AG04449 (cell line): ENCODE results near the gene SNAI1.

ENCODE experiments used
- CTCF ChIA-PET: fragments of 350-600 bp; formaldehyde crosslinking; extraction: SDS; loops from one replicate; lab custom pipeline; 2021; ENCODE audit warnings: antibody characterized with exemption; lab: Yijun Ruan, JAX
- POLR2A ChIA-PET: fragments of 400-600, 350-600 bp; formaldehyde crosslinking; extraction: SDS; loops from one replicate; lab custom pipeline; 2020; ENCODE audit warnings: antibody characterized with exemption, inconsistent platforms; lab: Yijun Ruan, JAX
- DNase-seq: peaks from one replicate; pipeline ENCODE4 v3.0.0-alpha.2; 2010; ENCODE audit warnings: low read depth, low spot score
- H3K4me3 ChIP-seq: 2 replicates; pipeline ENCODE4 v1.5.1; 2011; ENCODE audit warnings: low read depth, mild to moderate bottlenecking, control low read depth, low read length
- TF ChIP-seq, protein P1 (sequence below): IDR thresholded peaks from one replicate; pipeline ENCODE4 v1.5.1; 2011; ENCODE audit warnings: mild to moderate bottlenecking, moderate library complexity, low read length, control low read depth, inconsistent platforms; ENCODE audit not compliant: insufficient read depth; ENCODE audit errors: missing control alignments

The SNAI1 gene

GRCh38 chr20:49982346-49983122 lies at the start of gene SNAI1:
Gene SNAI1, plus strand, starts transcription at chr20:49982980. Its CDS starts 80 bp downstream, at chr20:49983060.
- TF ChIP-seq, protein P1, sequence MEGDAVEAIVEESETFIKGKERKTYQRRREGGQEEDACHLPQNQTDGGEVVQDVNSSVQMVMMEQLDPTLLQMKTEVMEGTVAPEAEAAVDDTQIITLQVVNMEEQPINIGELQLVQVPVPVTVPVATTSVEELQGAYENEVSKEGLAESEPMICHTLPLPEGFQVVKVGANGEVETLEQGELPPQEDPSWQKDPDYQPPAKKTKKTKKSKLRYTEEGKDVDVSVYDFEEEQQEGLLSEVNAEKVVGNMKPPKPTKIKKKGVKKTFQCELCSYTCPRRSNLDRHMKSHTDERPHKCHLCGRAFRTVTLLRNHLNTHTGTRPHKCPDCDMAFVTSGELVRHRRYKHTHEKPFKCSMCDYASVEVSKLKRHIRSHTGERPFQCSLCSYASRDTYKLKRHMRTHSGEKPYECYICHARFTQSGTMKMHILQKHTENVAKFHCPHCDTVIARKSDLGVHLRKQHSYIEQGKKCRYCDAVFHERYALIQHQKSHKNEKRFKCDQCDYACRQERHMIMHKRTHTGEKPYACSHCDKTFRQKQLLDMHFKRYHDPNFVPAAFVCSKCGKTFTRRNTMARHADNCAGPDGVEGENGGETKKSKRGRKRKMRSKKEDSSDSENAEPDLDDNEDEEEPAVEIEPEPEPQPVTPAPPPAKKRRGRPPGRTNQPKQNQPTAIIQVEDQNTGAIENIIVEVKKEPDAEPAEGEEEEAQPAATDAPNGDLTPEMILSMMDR: peak; percentile 50
- CTCF ChIA-PET: interaction anchor here (0.9 to 17.8 kb wide), 8 partner anchors 9 to 196 kb away, joined by 3 to 984 read pairs (median 11); no protein-coding TSS in a partner anchor
- POLR2A ChIA-PET: interaction anchor here (0.8 to 3.2 kb wide), 6 partner anchors 14 to 88 kb away, joined by 3 to 23 read pairs (median 8); no protein-coding TSS in a partner anchor
- DNase-seq: no peak
- peak within 1 kb of the TSS; percentile 86 for H3K4me3 ChIP-seq

DNA sequence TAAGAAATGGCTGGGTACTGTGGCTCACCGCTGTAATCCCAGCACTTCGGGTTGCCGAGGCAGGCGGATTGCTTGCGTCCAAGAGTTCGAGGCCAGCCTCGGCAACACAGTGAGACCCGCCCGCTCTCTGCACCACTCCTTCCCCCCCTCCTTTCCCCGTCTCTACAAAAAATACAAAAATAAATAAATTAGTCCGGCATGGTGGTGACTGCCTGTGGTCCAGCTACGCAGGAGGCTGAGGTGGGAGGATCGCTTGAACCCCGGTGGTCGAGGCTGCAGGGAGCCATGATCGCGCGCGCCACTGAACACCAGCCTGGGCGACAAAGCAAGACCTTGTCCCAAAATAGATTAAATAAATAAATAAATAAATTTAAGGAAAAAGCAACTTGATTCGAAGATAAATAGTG lies 47.0 kb upstream of the SNAI1 start:
- TF ChIP-seq, protein P1: no peak
- DNase-seq: no peak
- H3K4me3 ChIP-seq: peak overlapping the region; percentile 37
- CTCF ChIA-PET: interaction anchor here (0.6 to 1.8 kb wide), 13 partner anchors 10 to 394 kb away, joined by 3 to 8 read pairs (median 3); no protein-coding TSS in a partner anchor
- POLR2A ChIA-PET: interaction anchor here (1.2 to 1.8 kb wide), 2 partner anchors 13 to 20 kb away, joined by 5 read pairs; partner anchors contain the start of gene SPATA2

DNA sequence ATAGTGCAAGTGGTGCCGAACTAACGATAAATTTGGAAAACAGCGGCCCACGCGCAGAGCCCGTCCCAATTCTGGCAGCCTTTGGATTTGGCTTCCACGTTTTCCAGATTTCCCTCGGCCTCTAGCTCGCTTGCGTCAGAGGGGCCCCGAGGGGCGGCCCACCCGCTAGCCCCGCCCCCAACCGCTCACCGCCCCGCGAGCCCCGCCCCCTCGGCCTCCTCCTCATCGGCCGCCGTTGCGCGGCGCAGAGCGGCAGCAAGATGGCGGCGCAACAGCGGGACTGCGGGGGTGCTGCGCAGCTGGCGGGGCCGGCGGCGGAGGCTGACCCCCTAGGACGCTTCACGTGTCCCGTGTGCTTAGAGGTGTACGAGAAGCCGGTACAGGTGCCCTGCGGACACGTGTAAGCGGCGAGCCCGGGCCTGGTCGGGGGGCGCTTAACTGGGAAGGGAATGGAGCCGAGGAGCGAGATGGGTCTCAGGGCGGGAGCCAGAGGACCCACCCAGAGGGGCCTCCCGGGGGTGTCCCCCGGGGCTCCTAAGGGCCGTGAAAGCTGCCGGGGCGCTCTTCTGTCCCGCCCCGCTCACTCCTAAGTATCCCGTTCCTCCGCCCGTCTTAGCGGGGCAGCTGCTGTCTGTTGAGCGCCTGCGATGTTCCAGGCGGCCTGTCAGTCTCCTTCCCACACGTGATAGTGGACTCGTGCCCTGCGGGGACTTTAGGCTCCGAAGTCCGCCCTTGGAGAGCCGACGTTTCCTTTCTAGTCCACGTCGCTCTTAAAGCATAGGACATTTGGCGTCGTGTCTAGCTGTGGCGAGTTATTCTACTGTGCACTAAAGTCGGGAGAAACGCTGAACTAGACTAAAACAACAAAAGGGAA lies 46.4 kb upstream of the SNAI1 start, which contains the start of gene RNF114:
Gene RNF114 (plus strand): TSS at position 245 of the 874 bp plus-strand sequence. CDS start 16 bp downstream, at position 261.
- ChIA-PET CTCF (interaction anchor here (0.7 to 1.8 kb wide), 11 partner anchors 16 to 148 kb away, joined by 3 to 8 read pairs (median 4); no protein-coding TSS in a partner anchor), POLR2A (interaction anchor here (0.8 to 1.8 kb wide), 3 partner anchors 13 to 22 kb away, joined by 3 to 5 read pairs (median 5); partner anchors contain the start of gene SPATA2)
- H3K4me3 ChIP-seq: peak within 1 kb of the TSS; percentile 94
- DNase-seq: no peak
- TF ChIP-seq, protein P1: no peak

GRCh38 chr20:49937027-49937929 lies 45.5 kb upstream of the SNAI1 start:
- ChIA-PET POLR2A (interaction anchor here (1.8 kb wide), 1 partner anchor 12 kb away, joined by 5 read pairs; no protein-coding TSS in a partner anchor), CTCF (interaction anchor here (0.6 to 1.8 kb wide), 16 partner anchors 9 to 327 kb away, joined by 3 to 9 read pairs (median 4); no protein-coding TSS in a partner anchor)
- DNase-seq: no peak
- peak overlapping the region; percentile 94 for H3K4me3 ChIP-seq
- TF ChIP-seq, protein P1: no peak
